ENCODE data around the gene PRSS50.

- no peak for TF ChIP-seq POLR2A (IDR thresholded peaks at IDR 0.05)
- TF ChIP-seq CTCF (IDR thresholded peaks at IDR 0.05 in 8 of 11, conservative IDR thresholded peaks at IDR 0.05 in 3 of 11) = no peak
- no peak for TF ChIP-seq POLR2AphosphoS5 (IDR thresholded peaks at IDR 0.05)
These were observed 15.2 kb downstream of the PRSS50 start for GRCh38 chr3:46702246-46703012.
